H1 (cell line): ENCODE measurements around the gene MTX3. TPM values are rescaled to one million over a fixed set of nuclear protein-coding genes. Genes with fewer than 3 reads are reported as not detected.

ENCODE experiments used
- CTCF ChIA-PET: fragments of 300-600 bp; sonication (Branson Sonifier 250); formaldehyde crosslinking; loops from one replicate; lab custom pipeline; 2021; ENCODE audit not compliant: partially characterized antibody; lab: Charles Lee
- POLR2A ChIA-PET: fragments of 300-600 bp; sonication (Branson Sonifier 250); formaldehyde crosslinking; loops from one replicate; lab custom pipeline; 2021; ENCODE audit warnings: inconsistent platforms; ENCODE audit not compliant: partially characterized antibody; lab: Charles Lee
- DNase-seq, 2 experiments: peaks; one replicate each; pipeline versions ENCODE4 v3.0.0 to v3.0.0-alpha.2; 2010 to 2022; ENCODE audit warnings: low spot score in 2 of 2, low read depth in 1 of 2, mixed read lengths in 1 of 2
- FAIRE-seq: peaks from 2 replicates; lab custom pipeline; 2011; peaks lifted over from hg19 to GRCh38; lab: Jason Lieb, UNC
- H2AFZ ChIP-seq: 2 replicates; pipeline ENCODE4 v1.8.1; 2012; ENCODE audit warnings: low read length, inconsistent platforms
- H2AK5ac ChIP-seq: 2 replicates; pipeline ENCODE4 v1.6.1; 2013; ENCODE audit warnings: low read depth, low read length
- H2BK120ac ChIP-seq: replicated peaks from 2 replicates; pipeline ENCODE3; 2013; ENCODE audit warnings: low read depth, low read length, inconsistent platforms
- H2BK12ac ChIP-seq: 2 replicates; pipeline ENCODE4 v1.6.1; 2013; ENCODE audit warnings: low read depth, low read length
- H2BK15ac ChIP-seq: 2 replicates; pipeline ENCODE4 v1.6.1; 2013; ENCODE audit warnings: low read length
- H2BK20ac ChIP-seq: 2 replicates; pipeline ENCODE4 v1.6.1; 2013; ENCODE audit warnings: low read length
- H2BK5ac ChIP-seq: 2 replicates; pipeline ENCODE4 v1.6.1; 2013; ENCODE audit warnings: low read depth, low read length
- H3K14ac ChIP-seq: 2 replicates; pipeline ENCODE4 v1.6.1; 2013; ENCODE audit warnings: inconsistent platforms; ENCODE audit not compliant: insufficient read length
- H3K18ac ChIP-seq: 2 replicates; pipeline ENCODE4 v1.6.1; 2013; ENCODE audit warnings: low read length; ENCODE audit errors: extremely low read depth
- H3K23ac ChIP-seq: 2 replicates; pipeline ENCODE4 v1.6.1; 2013; ENCODE audit warnings: inconsistent platforms; ENCODE audit not compliant: insufficient read length
- H3K23me2 ChIP-seq: 2 replicates; pipeline ENCODE4 v1.6.1; 2013; ENCODE audit warnings: low read depth, low read length
- H3K27ac ChIP-seq: 2 replicates; pipeline ENCODE4 v1.6.1; 2011; ENCODE audit warnings: low read depth, low read length, inconsistent platforms
- H3K27me3 ChIP-seq, 4 experiments: replicated peaks in 1 of 4; 1 replicate in 1 of 4; 2 replicates in 3 of 4; pipeline versions ENCODE4 v1.6.1 to v1.8.1; 2011 to 2013; ENCODE audit warnings: low read length in 3 of 4, mild to moderate bottlenecking in 3 of 4, inconsistent platforms in 2 of 4, mixed read lengths in 2 of 4, moderate library complexity in 1 of 4; ENCODE audit not compliant: control insufficient read depth in 3 of 4, insufficient read depth in 3 of 4; ENCODE audit errors: extremely low read depth in 1 of 4
- H3K36me3 ChIP-seq, 4 experiments: 2 replicates each; pipeline versions ENCODE4 v1.6.1 to v1.8.1; 2011 to 2013; ENCODE audit warnings: mild to moderate bottlenecking in 4 of 4, low read length in 3 of 4, moderate library complexity in 2 of 4, control low read depth in 1 of 4, inconsistent platforms in 1 of 4; ENCODE audit not compliant: insufficient read depth in 4 of 4, control insufficient read depth in 2 of 4
- H3K4ac ChIP-seq: replicated peaks from 2 replicates; pipeline ENCODE3; 2013; ENCODE audit warnings: low read length, low read depth, mixed read lengths, inconsistent platforms; ENCODE audit not compliant: insufficient read length
- H3K4me1 ChIP-seq, 4 experiments: replicated peaks in 1 of 4; 1 replicate in 1 of 4; 2 replicates in 3 of 4; pipeline versions ENCODE4 v1.6.1 to v1.8.1; 2011 to 2013; ENCODE audit warnings: low read length in 3 of 4, inconsistent platforms in 2 of 4, mixed read lengths in 1 of 4; ENCODE audit not compliant: insufficient read depth in 4 of 4, control insufficient read depth in 3 of 4
- H3K4me2 ChIP-seq, 2 experiments: 2 replicates each; pipeline versions ENCODE4 v1.6.1 to v1.8.1; 2011 to 2013; ENCODE audit warnings: low read depth in 2 of 2, low read length in 2 of 2, control low read depth in 1 of 2, inconsistent platforms in 1 of 2, mild to moderate bottlenecking in 1 of 2; ENCODE audit not compliant: insufficient read depth in 1 of 2
- H3K4me3 ChIP-seq, 4 experiments: fragments of 200-600, 300-600 bp in 1 of 4; sonication (generic), shearing (Covaris generic), sonication (Bioruptor Twin) in 1 of 4; 2 replicates each; pipeline versions ENCODE4 v1.5.1 to v1.8.1; 2011 to 2016; ENCODE audit warnings: low read length in 4 of 4, low read depth in 3 of 4, control low read depth in 2 of 4, inconsistent platforms in 2 of 4, mild to moderate bottlenecking in 2 of 4, mixed read lengths in 1 of 4, moderate library complexity in 1 of 4; ENCODE audit not compliant: insufficient read depth in 2 of 4; ENCODE audit errors: extremely low read depth in 1 of 4
- H3K56ac ChIP-seq: replicated peaks from 2 replicates; pipeline ENCODE3; 2013; ENCODE audit warnings: low read depth, mild to moderate bottlenecking, mixed read lengths, low read length, inconsistent platforms; ENCODE audit not compliant: insufficient read length
- H3K79me1 ChIP-seq: 2 replicates; pipeline ENCODE4 v1.6.1; 2013; ENCODE audit warnings: low read depth, low read length, control low read depth
- H3K79me2 ChIP-seq, 2 experiments: 2 replicates each; pipeline versions ENCODE4 v1.6.1 to v1.8.1; 2012 to 2013; ENCODE audit warnings: low read length in 2 of 2, mild to moderate bottlenecking in 2 of 2, inconsistent platforms in 1 of 2; ENCODE audit not compliant: insufficient read depth in 2 of 2, control insufficient read depth in 1 of 2
- H3K9ac ChIP-seq, 4 experiments: replicated peaks in 1 of 4; 1 replicate in 1 of 4; 2 replicates in 3 of 4; pipeline versions ENCODE4 v1.6.1 to v1.8.1; 2011 to 2013; ENCODE audit warnings: low read depth in 3 of 4, low read length in 3 of 4, control low read depth in 2 of 4, mild to moderate bottlenecking in 2 of 4, moderate library complexity in 2 of 4, inconsistent platforms in 1 of 4; ENCODE audit errors: extremely low read depth in 1 of 4
- H3K9me3 ChIP-seq, 2 experiments: 2 replicates each; pipeline versions ENCODE4 v1.6.1 to v1.8.1; 2012 to 2013; ENCODE audit warnings: mild to moderate bottlenecking in 2 of 2, moderate library complexity in 2 of 2, control low read depth in 1 of 2, inconsistent platforms in 1 of 2, low read depth in 1 of 2, low read length in 1 of 2, mixed read lengths in 1 of 2; ENCODE audit not compliant: insufficient read depth in 2 of 2
- H4K20me1 ChIP-seq, 2 experiments: replicated peaks in 1 of 2; 2 replicates each; pipeline versions ENCODE3 to v1.8.1; 2011 to 2013; ENCODE audit warnings: inconsistent platforms in 2 of 2, low read length in 2 of 2, mild to moderate bottlenecking in 1 of 2; ENCODE audit not compliant: insufficient read depth in 2 of 2, control insufficient read depth in 1 of 2
- H4K5ac ChIP-seq: 2 replicates; pipeline ENCODE4 v1.6.1; 2013; ENCODE audit warnings: low read length, low read depth, mixed read lengths, inconsistent platforms; ENCODE audit not compliant: insufficient read length
- H4K8ac ChIP-seq: 2 replicates; pipeline ENCODE4 v1.8.0; 2013; ENCODE audit warnings: mild to moderate bottlenecking, moderate library complexity, low read length, inconsistent platforms; ENCODE audit not compliant: insufficient read depth; ENCODE audit errors: extremely low read depth
- H4K91ac ChIP-seq: replicated peaks from 2 replicates; pipeline ENCODE3; 2013; ENCODE audit warnings: low read length, mixed read lengths, inconsistent platforms; ENCODE audit not compliant: insufficient read length
- CBX8 ChIP-seq: fragments of 300-800, 300-1000 bp; sonication (generic); IDR thresholded peaks from 2 replicates; pipeline ENCODE4 v1.7.1; 2016; ENCODE audit warnings: low read depth, low read length, borderline replicate concordance
- FOSL1 ChIP-seq: IDR thresholded peaks from 2 replicates; pipeline ENCODE4 v1.6.1; 2011; ENCODE audit warnings: mild to moderate bottlenecking, low read depth, low read length, moderate library complexity; ENCODE audit not compliant: insufficient read depth
- MAFK ChIP-seq: IDR thresholded peaks from 2 replicates; pipeline ENCODE4 v1.6.1; 2012; ENCODE audit warnings: low read depth, mild to moderate bottlenecking, improper control_type of control experiment, low read length
- SIX5 ChIP-seq: IDR thresholded peaks from 2 replicates; pipeline ENCODE4 v1.6.1; 2011; ENCODE audit warnings: mild to moderate bottlenecking, low read depth, low read length
- WGBS, 2 experiments: shearing (Covaris generic) in 1 of 2; methylation state at CpG; one replicate each; pipeline versions ENCODE4 v1.1.6 to v1.1.7; 2013 to 2015; ENCODE audit warnings: low lambda C conversion rate in 2 of 2, mixed read lengths in 2 of 2, inconsistent platforms in 1 of 2, low coverage in 1 of 2, missing lambda C conversion rate in 1 of 2; ENCODE audit not compliant: insufficient replicate concordance in 2 of 2, insufficient coverage in 1 of 2, insufficient read length in 1 of 2; ENCODE audit errors: extremely low coverage in 1 of 2, missing lambda C conversion rate in 1 of 2; 5-methylcytosine and 5-hydroxymethylcytosine counted together
- polyA plus RNA-seq, 7 experiments: library from polyadenylated mRNA; depleted of rRNA in 3 of 7; stranded (reverse) in 5 of 7; unstranded in 2 of 7; fragments of >200 nt in 5 of 7; fragments of 200-250 nt in 2 of 7; gene quantifications; 1 replicate in 5 of 7; 2 replicates in 1 of 7; 4 replicates in 1 of 7; pipeline versions ENCODE4 v1.2.1 to v1.2.3, GENCODE V29; 2011 to 2013; ENCODE audit warnings: missing spikeins in 2 of 7, mixed read lengths in 2 of 7
- total RNA-seq: library from RNA; stranded (reverse); fragmentation: NEBNext Ultra II Directional; extraction: Animal tissue kit (Norgen Biotek cat#: 25700); gene quantifications from 2 replicates; pipeline ENCODE4 v1.2.1, GENCODE V29; 2021
- TF ChIP-seq, protein P1 (sequence below): IDR thresholded peaks from 2 replicates; pipeline ENCODE4 v1.6.1; 2011; ENCODE audit warnings: low read length, improper control_type of control experiment

Gene MTX3
- total and polyA plus RNA-seq, 2 of the 8 experiments (the other 6 are each of a cell fraction or from before 2014, with no cell fraction given), result 9.4 to 28.8 TPM

DNA sequence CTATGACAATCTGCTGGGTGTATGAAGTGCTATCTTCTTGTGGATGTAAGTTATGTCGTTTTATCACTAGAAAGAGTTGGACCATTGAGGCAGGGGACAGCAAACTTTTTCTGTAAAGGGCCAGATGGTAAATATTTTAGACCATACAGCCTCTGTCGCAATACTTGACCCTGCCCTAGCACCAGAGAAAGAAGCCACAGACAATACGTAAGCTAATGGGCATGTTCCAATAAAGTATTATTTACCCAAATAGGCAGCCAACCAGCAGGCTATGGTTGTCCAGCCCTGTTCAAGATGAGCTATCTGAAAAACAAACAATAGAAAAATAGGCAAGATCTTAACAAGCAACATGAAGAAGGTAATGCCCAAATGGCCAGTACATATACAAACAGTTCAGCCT is 36.4 kb downstream of the MTX3 start:
- Histone ChIP-seq H3K27me3 (no peaks in the 10 kb centered on the region), H3K56ac (no peak overlapping the region), H2AFZ (no peak overlapping the region), H3K9ac (no peak overlapping the region), H3K4me1 (peaks cover 0 to 2% (median 0%) of the 10 kb centered on the region in 4 experiments; a peak in 2 of 7 replicates), H3K18ac (no peak overlapping the region), H2AK5ac (no peak overlapping the region), H3K4me3 (no peak overlapping the region), H3K27ac (no peak overlapping the region), H2BK12ac (no peak overlapping the region), H3K23me2 (no peaks in the 10 kb centered on the region; the same call in 1 of the 2 replicates), H2BK5ac (no peak overlapping the region), H3K9me3 (no peaks in the 10 kb centered on the region), H3K14ac (no peak overlapping the region), H3K4ac (no peak overlapping the region), H4K91ac (no peak overlapping the region), H3K79me2 (no peaks in the 10 kb centered on the region), H3K79me1 (no peaks in the 10 kb centered on the region), H4K5ac (no peak overlapping the region), H2BK15ac (no peak overlapping the region), H2BK120ac (no peak overlapping the region), H3K23ac (no peak overlapping the region), H3K36me3 (no peaks in the 10 kb centered on the region), H4K20me1 (no peaks in the 10 kb centered on the region), H2BK20ac (no peak overlapping the region), H4K8ac (no peak overlapping the region), H3K4me2 (no peak overlapping the region)
- no peak for DNase-seq
- TF ChIP-seq, protein P1, sequence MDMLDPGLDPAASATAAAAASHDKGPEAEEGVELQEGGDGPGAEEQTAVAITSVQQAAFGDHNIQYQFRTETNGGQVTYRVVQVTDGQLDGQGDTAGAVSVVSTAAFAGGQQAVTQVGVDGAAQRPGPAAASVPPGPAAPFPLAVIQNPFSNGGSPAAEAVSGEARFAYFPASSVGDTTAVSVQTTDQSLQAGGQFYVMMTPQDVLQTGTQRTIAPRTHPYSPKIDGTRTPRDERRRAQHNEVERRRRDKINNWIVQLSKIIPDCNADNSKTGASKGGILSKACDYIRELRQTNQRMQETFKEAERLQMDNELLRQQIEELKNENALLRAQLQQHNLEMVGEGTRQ, result no peak
- TF ChIP-seq SIX5 (no peak), MAFK (no peak), FOSL1 (no peak), CBX8 (no peak)
- ChIA-PET POLR2A (interaction anchor here (1.0 kb wide), 1 partner anchor 36 kb away, joined by 3 read pairs; no protein-coding TSS in a partner anchor), CTCF (interaction anchor here (0.6 to 1.7 kb wide), 4 partner anchors 12 to 130 kb away, joined by 3 to 5 read pairs (median 3); no protein-coding TSS in a partner anchor)
- 87% methylated on average over 3 of the region's 3 CpGs; no CpG with 5 or more reads in 1 of the 2 experiments for WGBS, 2 experiments
- FAIRE-seq, result no peak
